PC-9 (cell line): Measurements from ENCODE around the gene IL4R. TPM values are rescaled to one million over a fixed set of nuclear protein-coding genes. Genes with fewer than 3 reads are reported as not detected.
"Not testable (repeated sequence)": the region's sequence is repeated elsewhere in the genome, so short reads cannot be mapped to it uniquely, and the experiment has no call there.

Experiments
- BruUV-seq: library from RNA; stranded (reverse); fragments of 400-500 nt; replicated peaks from 2 replicates; lab custom pipeline; 2021; lab: Mats Ljungman, UMichigan
- CTCF ChIA-PET: fragments of 300-600 bp; sonication (Branson Sonifier 250); formaldehyde crosslinking; loops from one replicate; lab custom pipeline; 2022; ENCODE audit warnings: antibody characterized with exemption; lab: Charles Lee
- POLR2A ChIA-PET: fragments of 300-600 bp; sonication (Branson Sonifier 250); formaldehyde crosslinking; loops from one replicate; lab custom pipeline; 2022; ENCODE audit warnings: antibody characterized with exemption; ENCODE audit not compliant: unreplicated experiment; lab: Charles Lee
- DNase-seq, 2 experiments: peaks; one replicate each; pipeline versions ENCODE4 v3.0.0 to v3.0.0-alpha.2; 2015 to 2022; ENCODE audit warnings: mixed read lengths in 1 of 2
- H2AFZ ChIP-seq: fragments of 200-600 bp; sonication (generic); 2 replicates; pipeline ENCODE4 v1.8.1; 2017; ENCODE audit warnings: antibody characterized with exemption
- H3F3A ChIP-seq: fragments of 200-600 bp; sonication (generic); 2 replicates; pipeline ENCODE4 v1.8.1; 2017; ENCODE audit warnings: antibody characterized with exemption, mild to moderate bottlenecking, low read depth; ENCODE audit not compliant: insufficient read depth
- H3K27ac ChIP-seq: fragments of 200-600 bp; sonication (generic); 2 replicates; pipeline ENCODE4 v1.6.1; 2016; ENCODE audit warnings: mixed run types
- H3K27me3 ChIP-seq: fragments of 200-600 bp; sonication (generic); 2 replicates; pipeline ENCODE4 v1.6.1; 2016; ENCODE audit warnings: low read depth, mixed run types; ENCODE audit not compliant: insufficient read depth
- H3K36me3 ChIP-seq: fragments of 200-600 bp; sonication (generic); 2 replicates; pipeline ENCODE4 v1.6.1; 2016; ENCODE audit warnings: low read depth, mixed run types
- H3K4me1 ChIP-seq: fragments of 200-600 bp; sonication (generic); replicated peaks from 2 replicates; pipeline ENCODE4 v1.6.1; 2016; ENCODE audit warnings: mixed run types; ENCODE audit not compliant: insufficient read depth
- H3K4me2 ChIP-seq: fragments of 200-600 bp; sonication (generic); 2 replicates; pipeline ENCODE4 v1.6.1; 2017; ENCODE audit warnings: mixed run types
- H3K4me3 ChIP-seq: fragments of 200-600 bp; sonication (generic); 2 replicates; pipeline ENCODE4 v1.6.1; 2016; ENCODE audit warnings: mixed run types
- H3K79me2 ChIP-seq: fragments of 200-600 bp; sonication (generic); 2 replicates; pipeline ENCODE4 v1.6.1; 2017; ENCODE audit warnings: low read depth, mixed run types
- H3K9me2 ChIP-seq: fragments of 200-600 bp; sonication (generic); 2 replicates; pipeline ENCODE4 v1.8.1; 2017; ENCODE audit warnings: mild to moderate bottlenecking; ENCODE audit not compliant: insufficient read depth
- H3K9me3 ChIP-seq: fragments of 200-600 bp; sonication (generic); 2 replicates; pipeline ENCODE4 v1.8.1; 2016; ENCODE audit warnings: low read depth; ENCODE audit not compliant: insufficient read depth
- H4K20me1 ChIP-seq: fragments of 200-600 bp; sonication (generic); 2 replicates; pipeline ENCODE4 v1.8.1; 2017; ENCODE audit not compliant: insufficient read depth
- EZH2 ChIP-seq: fragments of 200-600 bp; sonication (generic); IDR thresholded peaks from 2 replicates; pipeline ENCODE4 v1.8.0; 2017; ENCODE audit warnings: antibody characterized with exemption, low read depth
- intact Hi-C: fragments of 100-400 bp; cut with micrococcal nuclease; formaldehyde crosslinking; loops from one replicate; pipeline ENCODE4 v1.10.0; 2022; ENCODE audit not compliant: unreplicated experiment
- total RNA-seq: library from RNA; stranded (reverse); gene quantifications from 2 replicates; pipeline ENCODE4 v1.2.3, GENCODE V29; 2021
- TF ChIP-seq, protein P1 (sequence below): fragments of 200-600 bp; sonication (generic); conservative IDR thresholded peaks from 2 replicates; pipeline ENCODE4 v1.6.1; 2017; ENCODE audit warnings: mixed run types, antibody characterized with exemption, mild to moderate bottlenecking, moderate library complexity

Gene IL4R
- total RNA-seq, 1 experiment from 2014 or later = 76.5 TPM

DNA sequence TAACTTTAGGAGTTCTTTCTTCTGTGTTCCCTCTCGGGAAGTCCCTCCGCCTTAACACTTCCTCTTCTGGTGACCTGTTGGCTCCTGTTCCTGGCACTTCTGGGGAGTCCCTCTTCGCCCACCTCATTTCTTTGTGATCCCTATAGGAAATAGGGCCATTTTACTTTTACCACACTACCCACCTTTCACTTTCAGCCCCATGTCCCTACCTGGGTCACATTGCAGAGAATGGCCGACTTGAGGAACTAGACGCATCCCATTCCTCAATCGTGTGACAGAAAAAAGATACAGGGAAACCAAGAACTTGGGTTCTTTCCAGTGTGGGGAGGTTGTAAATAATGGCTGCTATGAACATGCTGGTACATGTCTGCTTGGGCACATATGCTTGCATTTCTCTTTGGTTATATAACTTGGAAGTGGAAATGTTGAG, 94.8 kb downstream of the IL4R start:
- BruUV-seq = no TSS peak
- Histone ChIP-seq H3K36me3 (no peaks in the 10 kb centered on the region), H3K4me2 (no peak overlapping the region), H4K20me1 (no peaks in the 10 kb centered on the region), H3K4me1 (no peaks in the 10 kb centered on the region), H2AFZ (no peak overlapping the region), H3K27me3 (peaks cover 51% of the 10 kb centered on the region), H3K9me3 (no peaks in the 10 kb centered on the region), H3K9me2 (no peaks in the 10 kb centered on the region), H3K27ac (no peak overlapping the region), H3K4me3 (no peak overlapping the region), H3K79me2 (no peaks in the 10 kb centered on the region), H3F3A (no peaks in the 10 kb centered on the region)
- CTCF ChIA-PET = no interaction called here
- POLR2A ChIA-PET = no interaction called here
- DNase-seq = no peak
- TF ChIP-seq, protein P1, sequence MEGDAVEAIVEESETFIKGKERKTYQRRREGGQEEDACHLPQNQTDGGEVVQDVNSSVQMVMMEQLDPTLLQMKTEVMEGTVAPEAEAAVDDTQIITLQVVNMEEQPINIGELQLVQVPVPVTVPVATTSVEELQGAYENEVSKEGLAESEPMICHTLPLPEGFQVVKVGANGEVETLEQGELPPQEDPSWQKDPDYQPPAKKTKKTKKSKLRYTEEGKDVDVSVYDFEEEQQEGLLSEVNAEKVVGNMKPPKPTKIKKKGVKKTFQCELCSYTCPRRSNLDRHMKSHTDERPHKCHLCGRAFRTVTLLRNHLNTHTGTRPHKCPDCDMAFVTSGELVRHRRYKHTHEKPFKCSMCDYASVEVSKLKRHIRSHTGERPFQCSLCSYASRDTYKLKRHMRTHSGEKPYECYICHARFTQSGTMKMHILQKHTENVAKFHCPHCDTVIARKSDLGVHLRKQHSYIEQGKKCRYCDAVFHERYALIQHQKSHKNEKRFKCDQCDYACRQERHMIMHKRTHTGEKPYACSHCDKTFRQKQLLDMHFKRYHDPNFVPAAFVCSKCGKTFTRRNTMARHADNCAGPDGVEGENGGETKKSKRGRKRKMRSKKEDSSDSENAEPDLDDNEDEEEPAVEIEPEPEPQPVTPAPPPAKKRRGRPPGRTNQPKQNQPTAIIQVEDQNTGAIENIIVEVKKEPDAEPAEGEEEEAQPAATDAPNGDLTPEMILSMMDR = no peak
- TF ChIP-seq EZH2 = no peak
- intact Hi-C loops = no loop called here

DNA sequence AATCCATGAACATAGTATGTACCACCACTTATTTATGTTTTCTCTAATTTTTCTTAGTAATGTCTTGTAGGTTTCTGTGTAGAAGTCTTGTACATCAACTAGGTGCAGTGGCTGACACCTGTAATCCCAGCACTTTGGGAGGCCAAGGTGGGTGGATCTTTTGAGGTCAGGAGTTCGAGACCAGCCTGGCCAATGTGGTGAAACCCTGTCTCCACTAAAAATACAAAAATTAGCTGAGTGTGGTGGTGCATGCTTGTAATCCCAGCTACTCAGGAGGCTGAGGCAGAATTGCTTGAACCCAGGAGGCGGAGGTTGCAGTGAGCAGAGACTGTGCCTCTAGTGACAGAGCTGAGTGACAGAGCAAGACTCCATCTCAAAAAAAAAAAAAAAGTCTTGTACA, 96.2 kb downstream of the IL4R start:
- not testable (repeated sequence) for DNase-seq

DNA sequence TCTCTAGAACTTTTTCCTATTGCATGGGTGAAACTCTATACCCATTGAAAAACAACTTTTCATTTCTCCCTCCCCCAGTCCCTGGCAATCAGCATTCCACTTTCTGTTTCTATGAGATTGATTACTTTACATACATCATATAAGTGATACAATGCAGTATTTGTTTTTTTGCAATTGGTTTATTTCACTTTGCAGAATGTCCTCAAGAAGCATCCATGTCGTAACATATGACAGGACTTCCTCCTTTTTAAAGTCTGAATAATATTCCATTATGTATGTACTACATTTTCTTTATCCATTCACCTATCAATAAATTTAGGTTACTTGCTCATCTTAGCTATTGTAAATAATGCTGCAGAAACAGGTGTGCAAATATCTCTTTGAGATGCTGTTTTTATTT, 97.0 kb downstream of the IL4R start:
- no peak overlapping the region for H3K27ac ChIP-seq
- H3K36me3 ChIP-seq = no peaks in the 10 kb centered on the region
- POLR2A ChIA-PET = interaction anchor here (0.7 kb wide), 1 partner anchor 566 kb away, joined by 10 read pairs; no protein-coding TSS in a partner anchor
- no peak for DNase-seq
- no peak overlapping the region for H2AFZ ChIP-seq
- intact Hi-C loops = no loop called here
- no peak overlapping the region for H3K4me2 ChIP-seq
- no peaks in the 10 kb centered on the region for H3K79me2 ChIP-seq
- TF ChIP-seq, protein P1 = no peak
- H3F3A ChIP-seq = no peaks in the 10 kb centered on the region
- CTCF ChIA-PET = interaction anchor here (0.6 kb wide), 1 partner anchor 1673 kb away, joined by 6 read pairs; no protein-coding TSS in a partner anchor
- H3K4me3 ChIP-seq = no peak overlapping the region
- H3K9me2 ChIP-seq = no peaks in the 10 kb centered on the region
- peaks cover 42% of the 10 kb centered on the region for H3K27me3 ChIP-seq
- no peaks in the 10 kb centered on the region for H4K20me1 ChIP-seq
- BruUV-seq = no TSS peak
- no peaks in the 10 kb centered on the region for H3K9me3 ChIP-seq
- no peaks in the 10 kb centered on the region for H3K4me1 ChIP-seq

More for the DNA sequence above, 96.2 kb downstream of the IL4R start:
- BruUV-seq, H3K4me3 ChIP-seq, CTCF ChIA-PET, intact Hi-C loops, H3K27ac ChIP-seq, H3K9me3 ChIP-seq, H3F3A ChIP-seq, H3K4me2 ChIP-seq, H3K36me3 ChIP-seq, H4K20me1 ChIP-seq, H3K9me2 ChIP-seq, H3K4me1 ChIP-seq, H2AFZ ChIP-seq, H3K79me2 ChIP-seq: not testable (repeated sequence)
- H3K27me3 ChIP-seq = peaks cover 40% of the 10 kb centered on the region
- POLR2A ChIA-PET = interaction anchor here (0.7 kb wide), 1 partner anchor 565 kb away, joined by 10 read pairs; no protein-coding TSS in a partner anchor

DNA sequence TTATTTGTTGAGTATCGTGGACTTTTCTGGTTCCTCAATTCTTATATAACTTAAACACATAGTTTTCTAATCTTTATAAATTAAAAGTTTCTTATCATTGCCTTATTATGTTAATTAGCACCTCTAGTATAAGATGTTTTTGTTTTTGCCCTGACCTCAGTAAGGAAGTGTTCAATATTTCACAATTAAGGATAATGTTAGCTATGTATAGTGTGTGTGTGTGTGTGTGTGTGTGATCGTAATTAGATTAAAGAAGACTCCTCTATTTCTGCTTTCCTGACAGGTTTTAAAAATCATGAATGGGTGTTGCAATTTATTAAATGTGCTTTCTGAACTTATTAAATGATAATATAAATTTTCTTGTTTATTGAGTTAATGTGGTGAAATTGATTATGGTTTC, 100.2 kb downstream of the IL4R start:
- no peak for DNase-seq
- ChIA-PET CTCF (no interaction called here), POLR2A (no interaction called here)
- no peaks in the 10 kb centered on the region for H4K20me1 ChIP-seq
- no peaks in the 10 kb centered on the region for H3K4me1 ChIP-seq
- intact Hi-C loops = no loop called here
- H3K4me2 ChIP-seq = no peak overlapping the region
- no peak overlapping the region for H3K4me3 ChIP-seq
- H3F3A ChIP-seq = no peaks in the 10 kb centered on the region
- BruUV-seq = no TSS peak
- no peak overlapping the region for H3K27ac ChIP-seq
- H2AFZ ChIP-seq = no peak overlapping the region
- no peaks in the 10 kb centered on the region for H3K9me3 ChIP-seq
- H3K27me3 ChIP-seq = peaks cover 17% of the 10 kb centered on the region; the same call in 1 of the 2 replicates
- no peaks in the 10 kb centered on the region for H3K9me2 ChIP-seq
- no peaks in the 10 kb centered on the region for H3K79me2 ChIP-seq
- H3K36me3 ChIP-seq = no peaks in the 10 kb centered on the region
- TF ChIP-seq, protein P1 = no peak
- no peak for TF ChIP-seq EZH2
